ENCODE data around the gene BCAM.

BCAM gene

GRCh38 chr19:44840811-44841210, 31.9 kb downstream of the BCAM start:
- ChIA-PET POLR2A (no interaction called here), CTCF (interaction anchor here (1.2 to 4.5 kb wide), 3 partner anchors 57 to 117 kb away, joined by 6 to 21 read pairs (median 8); no protein-coding TSS in a partner anchor)
- DNase-seq (ENCODE audit: extremely low spot score), result no peak
- TF ChIP-seq, protein P1, sequence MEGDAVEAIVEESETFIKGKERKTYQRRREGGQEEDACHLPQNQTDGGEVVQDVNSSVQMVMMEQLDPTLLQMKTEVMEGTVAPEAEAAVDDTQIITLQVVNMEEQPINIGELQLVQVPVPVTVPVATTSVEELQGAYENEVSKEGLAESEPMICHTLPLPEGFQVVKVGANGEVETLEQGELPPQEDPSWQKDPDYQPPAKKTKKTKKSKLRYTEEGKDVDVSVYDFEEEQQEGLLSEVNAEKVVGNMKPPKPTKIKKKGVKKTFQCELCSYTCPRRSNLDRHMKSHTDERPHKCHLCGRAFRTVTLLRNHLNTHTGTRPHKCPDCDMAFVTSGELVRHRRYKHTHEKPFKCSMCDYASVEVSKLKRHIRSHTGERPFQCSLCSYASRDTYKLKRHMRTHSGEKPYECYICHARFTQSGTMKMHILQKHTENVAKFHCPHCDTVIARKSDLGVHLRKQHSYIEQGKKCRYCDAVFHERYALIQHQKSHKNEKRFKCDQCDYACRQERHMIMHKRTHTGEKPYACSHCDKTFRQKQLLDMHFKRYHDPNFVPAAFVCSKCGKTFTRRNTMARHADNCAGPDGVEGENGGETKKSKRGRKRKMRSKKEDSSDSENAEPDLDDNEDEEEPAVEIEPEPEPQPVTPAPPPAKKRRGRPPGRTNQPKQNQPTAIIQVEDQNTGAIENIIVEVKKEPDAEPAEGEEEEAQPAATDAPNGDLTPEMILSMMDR (IDR thresholded peaks at IDR 0.05; ENCODE audit: control extremely low read depth, extremely low read depth, low read depth, missing control alignments), result no peak

DNA sequence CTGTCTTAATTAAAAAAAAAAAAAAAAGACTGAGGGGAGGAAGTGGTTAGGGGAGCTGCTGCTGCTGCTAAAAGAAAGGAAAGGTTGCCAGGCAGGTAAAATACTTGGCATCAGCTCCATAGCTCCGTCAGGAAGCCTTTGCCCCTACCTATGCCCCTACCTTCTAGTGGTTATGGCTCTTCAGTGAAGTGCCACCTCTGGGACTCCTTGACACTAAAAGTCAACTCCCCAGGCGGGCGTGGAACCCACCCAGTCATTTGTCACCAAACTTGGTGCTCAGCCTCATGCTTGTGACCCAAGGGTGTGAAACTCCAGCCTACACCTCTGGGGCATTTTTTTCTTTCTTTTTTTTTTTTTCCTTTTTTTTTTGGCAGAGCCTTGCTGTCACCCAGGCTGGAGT, 32.3 kb downstream of the BCAM start:
- DNase-seq (ENCODE audit: extremely low spot score), result peak; percentile 8
- CTCF ChIA-PET, result interaction anchor here (1.2 to 4.5 kb wide), 3 partner anchors 57 to 117 kb away, joined by 6 to 21 read pairs (median 8); no protein-coding TSS in a partner anchor
- TF ChIP-seq, protein P1 (IDR thresholded peaks at IDR 0.05; ENCODE audit: control extremely low read depth, extremely low read depth, low read depth, missing control alignments), result no peak
- POLR2A ChIA-PET, result no interaction called here

DNA sequence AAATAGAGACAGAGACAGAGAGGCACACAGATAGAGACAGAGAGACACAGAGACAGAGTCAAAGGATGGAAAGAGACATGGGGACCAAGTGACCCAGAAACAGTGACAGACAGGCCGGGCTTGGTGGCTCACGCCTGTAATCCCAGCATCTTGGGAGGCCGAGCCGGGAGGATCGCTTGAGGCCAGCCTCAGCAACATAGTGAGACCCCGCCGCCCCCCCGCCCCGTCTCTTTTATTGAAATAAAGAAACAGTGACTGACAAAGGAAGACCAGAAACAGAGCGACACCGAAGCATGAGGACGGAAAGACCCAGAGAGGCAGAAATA, 36.3 kb downstream of the BCAM start:
- TF ChIP-seq, protein P1 (IDR thresholded peaks at IDR 0.05; ENCODE audit: control extremely low read depth, extremely low read depth, low read depth, missing control alignments), result no peak
- DNase-seq (ENCODE audit: extremely low spot score), result no peak
- ChIA-PET CTCF (interaction anchor here (1.0 to 1.4 kb wide), 3 partner anchors 14 to 274 kb away, joined by 3 to 4 read pairs (median 4); no protein-coding TSS in a partner anchor), POLR2A (interaction anchor here (0.6 to 0.7 kb wide), 4 partner anchors 75 to 1623 kb away, joined by 3 to 5 read pairs (median 5); no protein-coding TSS in a partner anchor)

DNA sequence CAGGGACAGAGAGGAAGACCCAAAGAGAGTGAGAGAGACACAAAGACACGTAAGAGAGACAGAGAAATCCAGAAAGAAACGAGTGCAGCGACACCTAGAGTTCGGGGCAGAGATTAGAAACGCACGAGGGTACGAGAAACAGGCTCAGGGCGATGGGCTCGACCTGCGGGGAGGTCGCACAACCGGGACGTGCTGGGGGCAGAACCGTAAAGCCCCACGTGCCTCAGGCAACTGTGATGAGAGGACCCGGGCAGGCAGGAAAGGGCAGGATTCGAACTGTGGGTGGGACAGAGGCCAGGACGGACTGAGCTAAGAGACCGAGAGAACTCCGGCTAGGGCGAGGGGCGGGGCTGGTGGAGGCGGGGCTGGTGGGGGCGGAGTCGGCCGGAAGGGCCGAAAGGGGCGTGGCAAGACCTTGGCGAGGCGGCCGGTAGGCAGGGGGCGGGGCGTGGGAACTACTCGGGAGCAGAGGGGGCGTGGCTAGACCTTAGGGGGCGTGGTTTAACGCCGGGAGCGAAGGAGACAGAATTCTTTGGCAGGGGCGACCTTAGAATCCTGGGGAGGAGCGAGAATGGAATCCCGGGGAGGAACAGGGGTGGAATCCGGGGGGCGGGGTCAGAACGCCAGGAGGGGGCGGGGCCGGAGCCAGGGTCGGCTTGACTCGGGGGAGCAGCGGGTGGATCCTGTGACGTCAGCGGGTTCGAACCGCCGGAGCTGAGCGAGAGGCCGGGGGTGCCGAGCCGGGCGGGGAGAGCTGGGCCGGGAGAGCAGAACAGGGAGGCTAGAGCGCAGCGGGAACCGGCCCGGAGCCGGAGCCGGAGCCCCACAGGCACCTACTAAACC, 36.9 kb downstream of the BCAM start, which contains the start of gene NECTIN2:
Gene NECTIN2 (plus strand): TSS at position 686 of the 843 bp plus-strand sequence. CDS start 229 bp downstream, outside the sequence.
- TF ChIP-seq, protein P1 (IDR thresholded peaks at IDR 0.05; ENCODE audit: control extremely low read depth, extremely low read depth, low read depth, missing control alignments), result peak; percentile 58
- peak; percentile 100 for DNase-seq (ENCODE audit: extremely low spot score)
- POLR2A ChIA-PET, result interaction anchor here (0.6 to 0.7 kb wide), 4 partner anchors 75 to 1624 kb away, joined by 3 to 5 read pairs (median 5); no protein-coding TSS in a partner anchor
- CTCF ChIA-PET, result interaction anchor here (0.6 to 1.5 kb wide), 20 partner anchors 11 to 275 kb away, joined by 3 to 8 read pairs (median 4); no protein-coding TSS in a partner anchor

GRCh38 chr19:44846455-44847143, 37.7 kb downstream of the BCAM start:
- ChIA-PET POLR2A (no interaction called here), CTCF (interaction anchor here (0.7 to 2.6 kb wide), 12 partner anchors 12 to 193 kb away, joined by 3 to 10 read pairs (median 3); no protein-coding TSS in a partner anchor)
- TF ChIP-seq, protein P1 (IDR thresholded peaks at IDR 0.05; ENCODE audit: control extremely low read depth, extremely low read depth, low read depth, missing control alignments), result no peak
- peak; percentile 16 for DNase-seq (ENCODE audit: extremely low spot score)
